GM21528 (cell line): ENCODE results near the gene SORCS2.

Experiments used
- ATAC-seq: cut with Tn5 transposase; IDR thresholded peaks from one replicate; pipeline ENCODE4 v1.9.1; 2021; ENCODE audit warnings: mild to moderate bottlenecking, moderate library complexity; ENCODE audit not compliant: unreplicated experiment, low FRiP score

SORCS2 gene

GRCh38 chr4:7660176-7661039 is 468.1 kb downstream of the SORCS2 start:
- no peak for ATAC-seq

GRCh38 chr4:7661066-7661748 is 468.9 kb downstream of the SORCS2 start:
- no peak for ATAC-seq

GRCh38 chr4:7661846-7662506 is 469.6 kb downstream of the SORCS2 start:
- no peak for ATAC-seq

GRCh38 chr4:7662507-7662846 is 470.1 kb downstream of the SORCS2 start:
- no peak for ATAC-seq

- ATAC-seq: no peak
Measured at GRCh38 chr4:7663075-7663541, 470.8 kb downstream of the SORCS2 start.

DNA sequence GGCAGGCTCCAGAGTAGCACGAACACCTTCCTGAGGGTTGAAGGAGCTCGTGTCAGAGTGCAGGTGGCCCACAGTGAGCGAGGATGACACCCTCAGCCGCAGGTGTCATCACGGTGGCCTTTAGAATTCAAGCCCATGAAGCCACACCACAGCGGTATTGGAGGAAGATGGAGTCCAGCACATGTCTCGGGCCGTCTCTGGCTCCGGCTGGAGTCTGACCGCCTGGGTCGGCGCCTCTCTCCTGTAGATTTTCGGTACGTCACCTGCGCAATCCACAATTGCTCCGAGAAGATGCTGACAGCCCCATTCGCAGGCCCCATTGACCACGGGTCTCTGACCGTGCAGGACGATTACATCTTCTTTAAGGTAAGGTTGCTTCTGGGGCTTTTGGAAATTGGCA is 471.8 kb downstream of the SORCS2 start:
- no peak for ATAC-seq

GRCh38 chr4:7665321-7665720 is 473.0 kb downstream of the SORCS2 start:
- ATAC-seq: no peak

GRCh38 chr4:7666011-7666410 is 473.7 kb downstream of the SORCS2 start:
- no peak for ATAC-seq

DNA sequence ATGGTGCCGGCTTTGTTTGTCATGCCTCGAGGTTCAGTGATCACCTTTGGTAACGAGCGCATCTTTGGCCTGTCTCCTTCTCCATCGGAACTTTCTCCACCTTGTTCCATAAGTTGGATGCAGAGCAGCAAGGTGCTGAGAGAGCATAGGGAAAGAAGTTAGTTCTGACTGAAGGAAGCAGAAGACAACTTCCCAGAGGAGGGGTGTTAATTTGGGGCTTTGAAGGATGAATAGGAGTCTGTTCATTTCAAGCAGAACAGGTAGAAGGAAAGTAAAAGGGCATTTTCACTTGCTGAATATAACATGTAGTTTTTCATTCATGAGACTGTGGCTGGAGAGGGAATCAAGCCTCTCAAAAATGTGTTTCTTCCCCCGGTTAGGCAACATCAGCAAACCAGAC is 474.4 kb downstream of the SORCS2 start:
- ATAC-seq: no peak

GRCh38 chr4:7668271-7668670 is 475.9 kb downstream of the SORCS2 start:
- no peak for ATAC-seq

DNA sequence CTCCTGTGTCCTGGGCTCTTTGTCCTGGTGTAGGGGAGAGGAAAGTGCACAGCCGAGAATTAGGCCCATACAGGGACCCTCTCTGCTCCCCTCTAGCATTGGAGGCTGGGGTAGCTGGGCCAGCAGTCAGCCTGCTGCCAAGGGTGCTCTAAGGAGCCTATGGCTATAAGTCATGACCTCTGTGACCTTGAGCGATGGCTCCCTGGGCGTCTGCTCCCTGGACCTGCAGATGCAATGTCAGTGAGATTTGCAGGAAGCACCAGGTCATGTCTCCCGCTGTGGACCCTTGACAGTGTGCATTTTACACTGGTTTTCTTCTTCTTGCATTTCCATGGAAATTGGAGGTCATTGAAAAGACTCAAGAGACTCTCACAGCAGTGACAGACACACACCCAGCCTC is 476.5 kb downstream of the SORCS2 start:
- no peak for ATAC-seq

- no peak for ATAC-seq
Measured at GRCh38 chr4:7672601-7673000, 480.3 kb downstream of the SORCS2 start.

DNA sequence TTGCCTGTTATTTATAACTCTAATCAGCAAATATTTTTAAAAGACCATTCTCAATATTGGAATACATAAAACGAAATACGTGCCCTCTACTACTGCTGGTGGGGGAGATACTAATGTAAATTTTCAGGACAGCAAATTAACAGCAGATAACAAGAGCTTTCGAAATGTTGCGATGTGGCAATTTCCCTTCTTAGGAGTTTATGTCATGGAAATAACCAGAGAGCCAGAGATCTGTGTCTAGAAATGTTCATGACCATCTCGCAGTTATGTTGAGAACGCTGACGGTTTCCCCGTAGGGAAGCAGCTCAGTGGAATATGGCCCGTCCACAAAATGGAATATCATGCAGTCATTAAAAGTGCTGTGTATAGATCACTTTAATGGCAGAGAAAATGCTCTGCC is 480.8 kb downstream of the SORCS2 start:
- ATAC-seq: no peak

- ATAC-seq: no peak
Measured at GRCh38 chr4:7674706-7675105, 482.4 kb downstream of the SORCS2 start.

GRCh38 chr4:7675136-7675535 is 482.8 kb downstream of the SORCS2 start:
- ATAC-seq: no peak

- no peak for ATAC-seq
Measured at GRCh38 chr4:7675612-7676320, 483.4 kb downstream of the SORCS2 start.

GRCh38 chr4:7676398-7676922 is 484.1 kb downstream of the SORCS2 start:
- no peak for ATAC-seq

GRCh38 chr4:7677086-7677485 is 484.7 kb downstream of the SORCS2 start:
- no peak for ATAC-seq

DNA sequence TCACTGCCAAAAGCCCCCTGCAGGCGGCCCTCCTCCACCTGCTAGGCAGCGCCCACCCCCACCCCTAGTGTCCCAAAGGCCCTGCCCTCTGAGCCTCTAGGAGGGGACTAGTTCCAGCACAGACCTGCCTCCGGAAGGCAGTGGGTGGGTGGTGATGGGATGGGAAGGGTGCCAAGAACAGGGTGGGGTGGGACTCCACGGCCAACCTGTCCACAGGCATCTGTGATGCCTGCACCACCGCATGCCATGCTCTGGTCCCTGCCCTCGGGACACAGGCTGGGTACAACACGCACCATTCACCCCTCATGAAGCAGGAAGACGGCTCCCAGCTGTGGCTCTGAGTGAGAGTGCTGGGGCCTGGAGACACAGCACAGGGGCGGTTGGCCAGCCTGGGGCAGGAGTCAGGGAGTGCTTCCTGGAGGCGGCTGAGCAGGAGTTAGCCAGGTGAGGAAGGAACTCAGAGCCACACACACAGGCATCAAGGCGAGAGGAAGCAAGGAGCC is 485.5 kb downstream of the SORCS2 start:
- ATAC-seq: no peak

DNA sequence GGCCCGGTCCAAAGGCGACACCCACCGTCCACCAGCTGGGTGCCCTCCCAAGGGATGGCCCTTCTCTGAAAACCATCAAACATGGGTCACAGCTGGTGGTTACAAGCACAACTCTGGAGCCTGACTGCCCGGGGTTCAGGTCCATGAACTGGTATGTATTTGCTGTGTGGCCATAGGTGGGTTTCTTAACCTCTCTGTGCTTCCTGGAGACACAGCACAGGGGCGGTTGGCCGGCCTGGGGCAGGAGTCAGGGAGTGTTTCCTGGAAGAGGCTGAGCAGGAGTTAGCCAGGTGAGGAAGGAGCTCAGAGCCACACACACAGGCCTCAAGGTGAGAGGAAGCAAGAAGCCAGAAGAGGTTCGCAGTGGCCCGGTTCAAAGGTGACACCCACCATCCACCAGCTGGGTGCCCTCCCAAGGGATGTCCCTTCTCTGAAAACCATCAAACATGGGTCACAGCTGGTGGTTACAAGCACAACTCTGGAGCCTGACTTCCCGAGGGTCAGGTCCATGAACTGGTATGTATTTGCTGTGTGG is 486.0 kb downstream of the SORCS2 start:
- no peak for ATAC-seq
